Measurements from ENCODE around the gene KBTBD2.
A peak's percentile ranks its signal among the peaks of the same experiment; 100 is the strongest.
"Not testable (repeated sequence)": the region's sequence is repeated elsewhere in the genome, so short reads cannot be mapped to it uniquely, and the experiment has no call there.

KBTBD2 gene

GRCh38 chr7:32891043-32891799 lies at the start of gene KBTBD2:
KBTBD2 (minus strand) TSS chr7:32891760; CDS start chr7:32879604, 12,156 bp downstream.
- peak; percentile 73 for DNase-seq

- DNase-seq = no peak
Observed at GRCh38 chr7:32941181-32941580, 49.6 kb upstream of the KBTBD2 start.

- no peak for DNase-seq
Observed at GRCh38 chr7:32937344-32938174, 46.0 kb upstream of the KBTBD2 start.

GRCh38 chr7:32936689-32937088 lies 45.1 kb upstream of the KBTBD2 start:
- no peak for DNase-seq

GRCh38 chr7:32935558-32935957 lies 44.0 kb upstream of the KBTBD2 start:
- no peak for DNase-seq

- no peak for DNase-seq
Observed at GRCh38 chr7:32930378-32930777, 38.8 kb upstream of the KBTBD2 start.

- no peak for DNase-seq
Observed at GRCh38 chr7:32929430-32930143, 38.0 kb upstream of the KBTBD2 start.

GRCh38 chr7:32928785-32929298 lies 37.3 kb upstream of the KBTBD2 start:
- DNase-seq = no peak

GRCh38 chr7:32921896-32922295 lies 30.3 kb upstream of the KBTBD2 start:
- no peak for DNase-seq

GRCh38 chr7:32916994-32917393 lies 25.4 kb upstream of the KBTBD2 start:
- not testable (repeated sequence) for DNase-seq

- DNase-seq = no peak
Observed at GRCh38 chr7:32916006-32916405, 24.4 kb upstream of the KBTBD2 start.

- DNase-seq = no peak
Observed at GRCh38 chr7:32915041-32915536, 23.5 kb upstream of the KBTBD2 start.

- DNase-seq = no peak
Observed at GRCh38 chr7:32914184-32914583, 22.6 kb upstream of the KBTBD2 start.

GRCh38 chr7:32910195-32910594 lies 18.6 kb upstream of the KBTBD2 start:
- no peak for DNase-seq

GRCh38 chr7:32905175-32905662 lies 13.7 kb upstream of the KBTBD2 start:
- no peak for DNase-seq

- DNase-seq = no peak
Observed at GRCh38 chr7:32901629-32902028, 10.1 kb upstream of the KBTBD2 start.

GRCh38 chr7:32900433-32900995 lies 9.0 kb upstream of the KBTBD2 start:
- no peak for DNase-seq

GRCh38 chr7:32897376-32897775 lies 5.8 kb upstream of the KBTBD2 start:
- DNase-seq = not testable (repeated sequence)

GRCh38 chr7:32896564-32897347 lies 5.2 kb upstream of the KBTBD2 start:
- no peak for DNase-seq

- no peak for DNase-seq
Observed at GRCh38 chr7:32894171-32894570, 2.6 kb upstream of the KBTBD2 start.

- no peak for DNase-seq
Observed at GRCh38 chr7:32893722-32894121, 2.2 kb upstream of the KBTBD2 start.

GRCh38 chr7:32893207-32893524 lies 1.6 kb upstream of the KBTBD2 start:
- DNase-seq = no peak
